OCI-LY3 (cell line): ENCODE results near the gene ADAMTS14.

Experiments used
- H2AFZ ChIP-seq: fragments of 200-600, 300-600 bp; shearing (Covaris generic); 2 replicates; pipeline ENCODE4 v1.6.0; 2014; ENCODE audit warnings: antibody characterized with exemption, low read depth, low read length
- H3K27ac ChIP-seq: fragments of 200-600, 300-600 bp; sonication (generic); 2 replicates; pipeline ENCODE4 v1.5.1; 2014; ENCODE audit warnings: mild to moderate bottlenecking, low read length, moderate library complexity, mixed read lengths
- H3K27me3 ChIP-seq: fragments of 200-600, 300-600 bp; sonication (generic); 2 replicates; pipeline ENCODE4 v1.6.1; 2014; ENCODE audit warnings: low read depth, low read length, mixed read lengths
- H3K36me3 ChIP-seq: fragments of 200-600, 300-600 bp; sonication (generic); replicated peaks from 2 replicates; pipeline ENCODE3; 2014; ENCODE audit warnings: low read depth, low read length, mixed read lengths
- H3K4me1 ChIP-seq: fragments of 300-600, 200-600 bp; sonication (generic); 2 replicates; pipeline ENCODE4 v1.6.1; 2014; ENCODE audit warnings: low read length, mixed read lengths
- H3K4me2 ChIP-seq: fragments of 200-600, 300-600 bp; sonication (generic); 2 replicates; pipeline ENCODE4 v1.6.1; 2014; ENCODE audit warnings: low read length, mixed read lengths
- H3K4me3 ChIP-seq: fragments of 300-600, 200-600 bp; sonication (generic); 2 replicates; pipeline ENCODE4 v1.5.1; 2014; ENCODE audit warnings: antibody characterized with exemption, mild to moderate bottlenecking, low read length, moderate library complexity
- H3K79me2 ChIP-seq: fragments of 300-600, 200-600 bp; shearing (Covaris generic); 2 replicates; pipeline ENCODE4 v1.6.1; 2014; ENCODE audit warnings: mild to moderate bottlenecking, low read length, mixed read lengths
- H3K9ac ChIP-seq: fragments of 300-600, 200-600 bp; shearing (Covaris generic); 2 replicates; pipeline ENCODE4 v1.6.0; 2014; ENCODE audit warnings: mild to moderate bottlenecking, low read length, moderate library complexity
- H3K9me3 ChIP-seq: fragments of 200-600, 300-600 bp; shearing (Covaris generic); 2 replicates; pipeline ENCODE4 v1.6.1; 2014; ENCODE audit warnings: low read length, mixed read lengths; ENCODE audit not compliant: insufficient read depth
- H4K20me1 ChIP-seq: fragments of 200-600, 300-600 bp; sonication (generic); 2 replicates; pipeline ENCODE4 v1.6.1; 2016; ENCODE audit warnings: low read length, mixed read lengths; ENCODE audit not compliant: insufficient read depth
- CTCF ChIP-seq: fragments of 200-600, 300-600 bp; sonication (generic); IDR thresholded peaks from 2 replicates; pipeline ENCODE4 v1.5.1; 2014; ENCODE audit warnings: antibody characterized with exemption, low read length, low read depth
- EZH2phosphoT487 ChIP-seq: fragments of 200-600 bp; shearing (Covaris generic); IDR thresholded peaks from 2 replicates; pipeline ENCODE4 v1.6.1; 2018; ENCODE audit warnings: antibody characterized with exemption, mixed run types, low read depth

Gene ADAMTS14, protein sequence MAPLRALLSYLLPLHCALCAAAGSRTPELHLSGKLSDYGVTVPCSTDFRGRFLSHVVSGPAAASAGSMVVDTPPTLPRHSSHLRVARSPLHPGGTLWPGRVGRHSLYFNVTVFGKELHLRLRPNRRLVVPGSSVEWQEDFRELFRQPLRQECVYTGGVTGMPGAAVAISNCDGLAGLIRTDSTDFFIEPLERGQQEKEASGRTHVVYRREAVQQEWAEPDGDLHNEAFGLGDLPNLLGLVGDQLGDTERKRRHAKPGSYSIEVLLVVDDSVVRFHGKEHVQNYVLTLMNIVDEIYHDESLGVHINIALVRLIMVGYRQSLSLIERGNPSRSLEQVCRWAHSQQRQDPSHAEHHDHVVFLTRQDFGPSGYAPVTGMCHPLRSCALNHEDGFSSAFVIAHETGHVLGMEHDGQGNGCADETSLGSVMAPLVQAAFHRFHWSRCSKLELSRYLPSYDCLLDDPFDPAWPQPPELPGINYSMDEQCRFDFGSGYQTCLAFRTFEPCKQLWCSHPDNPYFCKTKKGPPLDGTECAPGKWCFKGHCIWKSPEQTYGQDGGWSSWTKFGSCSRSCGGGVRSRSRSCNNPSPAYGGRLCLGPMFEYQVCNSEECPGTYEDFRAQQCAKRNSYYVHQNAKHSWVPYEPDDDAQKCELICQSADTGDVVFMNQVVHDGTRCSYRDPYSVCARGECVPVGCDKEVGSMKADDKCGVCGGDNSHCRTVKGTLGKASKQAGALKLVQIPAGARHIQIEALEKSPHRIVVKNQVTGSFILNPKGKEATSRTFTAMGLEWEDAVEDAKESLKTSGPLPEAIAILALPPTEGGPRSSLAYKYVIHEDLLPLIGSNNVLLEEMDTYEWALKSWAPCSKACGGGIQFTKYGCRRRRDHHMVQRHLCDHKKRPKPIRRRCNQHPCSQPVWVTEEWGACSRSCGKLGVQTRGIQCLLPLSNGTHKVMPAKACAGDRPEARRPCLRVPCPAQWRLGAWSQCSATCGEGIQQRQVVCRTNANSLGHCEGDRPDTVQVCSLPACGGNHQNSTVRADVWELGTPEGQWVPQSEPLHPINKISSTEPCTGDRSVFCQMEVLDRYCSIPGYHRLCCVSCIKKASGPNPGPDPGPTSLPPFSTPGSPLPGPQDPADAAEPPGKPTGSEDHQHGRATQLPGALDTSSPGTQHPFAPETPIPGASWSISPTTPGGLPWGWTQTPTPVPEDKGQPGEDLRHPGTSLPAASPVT

GRCh38 chr10:70672165-70673042 is at the start of gene ADAMTS14:
Gene ADAMTS14, plus strand, starts transcription at chr10:70672506. Its CDS starts 297 bp downstream, at chr10:70672803.
- TF ChIP-seq CTCF (no peak), EZH2phosphoT487 (no peak)
- Histone ChIP-seq H3K36me3 (no peaks in the 10 kb centered on the region), H3K9ac (no peak within 1 kb of the TSS), H3K4me1 (no peaks in the 10 kb centered on the region), H4K20me1 (no peaks in the 10 kb centered on the region), H3K27ac (no peak within 1 kb of the TSS), H3K9me3 (no peaks in the 10 kb centered on the region), H3K27me3 (no peaks in the 10 kb centered on the region), H3K4me3 (no peak within 1 kb of the TSS), H3K4me2 (no peak within 1 kb of the TSS), H2AFZ (no peak within 1 kb of the TSS), H3K79me2 (no peaks in the 10 kb centered on the region)

- Histone ChIP-seq H3K4me2 (no peak overlapping the region), H3K4me3 (no peak overlapping the region), H3K27ac (no peak overlapping the region), H3K9me3 (no peaks in the 10 kb centered on the region), H4K20me1 (no peaks in the 10 kb centered on the region), H3K36me3 (no peaks in the 10 kb centered on the region), H3K27me3 (peaks cover 3% of the 10 kb centered on the region; the same call in 1 of the 2 replicates), H3K4me1 (peaks cover 5% of the 10 kb centered on the region; the same call in 1 of the 2 replicates), H2AFZ (no peak overlapping the region), H3K79me2 (no peaks in the 10 kb centered on the region), H3K9ac (no peak overlapping the region)
- no peak for TF ChIP-seq EZH2phosphoT487
- TF ChIP-seq CTCF: no peak
Measured at GRCh38 chr10:70622541-70622940, 49.8 kb upstream of the ADAMTS14 start.

- Histone ChIP-seq H3K36me3 (no peaks in the 10 kb centered on the region), H2AFZ (no peak overlapping the region), H3K4me2 (no peak overlapping the region), H3K27me3 (peaks cover 6% of the 10 kb centered on the region), H3K9ac (no peak overlapping the region), H4K20me1 (no peaks in the 10 kb centered on the region), H3K79me2 (no peaks in the 10 kb centered on the region), H3K4me1 (peaks cover 5% of the 10 kb centered on the region; the same call in 1 of the 2 replicates), H3K4me3 (no peak overlapping the region), H3K9me3 (no peaks in the 10 kb centered on the region), H3K27ac (no peak overlapping the region)
- TF ChIP-seq EZH2phosphoT487 (no peak), CTCF (no peak)
Measured at GRCh38 chr10:70622981-70623844, 49.1 kb upstream of the ADAMTS14 start.
